Mononuclear cell (primary cell): ENCODE data around the gene FAM135A. TPM values are rescaled to one million over a fixed set of nuclear protein-coding genes. Genes with fewer than 3 reads are reported as not detected.
"Not testable (repeated sequence)": the region's sequence is repeated elsewhere in the genome, so short reads cannot be mapped to it uniquely, and the experiment has no call there.

ENCODE experiments used
- H3K27me3 ChIP-seq: 2 replicates; pipeline ENCODE4 v1.6.0; 2011; ENCODE audit warnings: low read length, control low read depth; ENCODE audit not compliant: insufficient read depth
- H3K4me1 ChIP-seq: 2 replicates; pipeline ENCODE4 v1.5.1; 2011; ENCODE audit warnings: mild to moderate bottlenecking, low read length, control low read depth; ENCODE audit not compliant: insufficient read depth
- H3K4me3 ChIP-seq: 2 replicates; pipeline ENCODE4 v1.5.1; 2011; ENCODE audit warnings: mild to moderate bottlenecking, low read length, moderate library complexity
- H3K9me3 ChIP-seq: 2 replicates; pipeline ENCODE4 v1.5.1; 2011; ENCODE audit warnings: low read depth, mild to moderate bottlenecking, control low read depth, low read length
- total RNA-seq: library from RNA; depleted of rRNA; stranded (reverse); fragments of >200 nt; gene quantifications from one replicate; pipeline ENCODE4 v1.2.3, GENCODE V29; 2012

FAM135A gene
- total RNA-seq, 1 donor: 15.5 TPM

DNA sequence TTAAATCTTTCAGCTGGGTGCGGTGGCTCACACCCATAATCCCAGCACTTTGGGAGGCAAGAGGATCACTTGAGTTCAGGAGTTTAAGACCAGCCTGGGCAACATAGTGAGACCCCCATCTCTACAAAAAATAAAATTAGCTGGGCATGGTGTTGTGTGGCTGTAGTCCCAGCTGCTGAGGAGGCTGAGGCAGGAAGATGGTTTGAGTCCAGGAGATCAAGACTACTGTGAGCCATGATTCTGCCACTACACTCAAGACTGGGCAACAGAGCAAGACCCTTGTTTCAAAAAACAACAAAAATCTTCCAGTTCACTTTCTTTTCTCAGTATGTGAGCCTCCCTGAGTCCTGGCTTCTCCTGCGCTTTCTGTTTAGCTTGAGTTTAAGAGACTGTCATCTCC, 161.3 kb downstream of the FAM135A start:
- no peaks in the 10 kb centered on the region for H3K4me1 ChIP-seq
- no peaks in the 10 kb centered on the region for H3K27me3 ChIP-seq
- no peaks in the 10 kb centered on the region for H3K9me3 ChIP-seq
- no peak overlapping the region for H3K4me3 ChIP-seq

GRCh38 chr6:70575899-70576495, 162.7 kb downstream of the FAM135A start:
- Histone ChIP-seq H3K9me3 (no peaks in the 10 kb centered on the region), H3K4me1 (no peaks in the 10 kb centered on the region), H3K27me3 (no peaks in the 10 kb centered on the region), H3K4me3 (no peak overlapping the region)

DNA sequence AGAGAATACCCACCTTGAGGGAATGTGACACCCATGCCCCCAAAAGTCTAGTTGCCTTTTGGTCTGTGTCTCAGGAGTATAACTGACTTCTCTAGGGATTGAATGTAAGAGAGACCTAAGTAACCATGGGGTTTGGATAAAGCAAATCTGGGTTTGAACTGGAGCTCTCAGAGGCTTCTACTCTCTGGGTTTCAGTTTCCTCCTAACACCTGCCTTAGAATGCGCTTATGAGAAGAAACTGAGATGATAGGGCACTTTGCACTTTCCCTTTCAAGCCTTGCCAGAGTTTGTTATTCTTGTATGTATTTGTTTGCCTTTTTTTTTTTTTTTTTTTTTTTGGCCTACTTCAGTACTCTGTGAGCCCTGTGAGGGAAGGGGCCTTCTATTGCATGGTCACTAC, 172.8 kb downstream of the FAM135A start:
- H3K9me3 ChIP-seq: no peaks in the 10 kb centered on the region
- no peaks in the 10 kb centered on the region for H3K27me3 ChIP-seq
- no peaks in the 10 kb centered on the region for H3K4me1 ChIP-seq
- H3K4me3 ChIP-seq: no peak overlapping the region

- Histone ChIP-seq H3K27me3 (no peaks in the 10 kb centered on the region), H3K4me3 (no peak overlapping the region), H3K4me1 (no peaks in the 10 kb centered on the region), H3K9me3 (no peaks in the 10 kb centered on the region)
Observed at GRCh38 chr6:70590400-70590799, 177.1 kb downstream of the FAM135A start.

- no peaks in the 10 kb centered on the region for H3K27me3 ChIP-seq
Observed at GRCh38 chr6:70592391-70593117, 179.2 kb downstream of the FAM135A start.

DNA sequence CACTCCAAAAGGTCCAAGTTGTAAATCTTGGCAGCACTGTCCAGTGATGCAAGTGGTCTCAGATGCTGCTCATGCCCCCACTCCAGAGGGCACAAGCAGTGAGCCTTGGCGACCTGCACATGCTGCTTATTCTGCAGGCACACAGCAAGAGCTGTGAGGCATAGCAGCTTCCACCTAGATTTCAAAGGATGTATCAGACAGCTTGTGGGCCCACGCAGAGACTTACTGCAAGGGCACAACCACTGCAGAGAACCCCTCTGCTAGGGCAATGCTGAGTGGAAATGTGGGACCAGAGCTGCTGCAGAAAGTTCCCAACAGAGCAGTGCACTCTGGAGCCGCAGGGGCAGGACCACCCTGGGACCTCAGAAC, 179.8 kb downstream of the FAM135A start:
- Histone ChIP-seq H3K4me3 (no peak overlapping the region), H3K9me3 (no peaks in the 10 kb centered on the region), H3K4me1 (no peaks in the 10 kb centered on the region), H3K27me3 (no peaks in the 10 kb centered on the region)

More at GRCh38 chr6:70592391-70593117, 179.2 kb downstream of the FAM135A start:
- Histone ChIP-seq H3K9me3 (no peaks in the 10 kb centered on the region), H3K4me1 (no peaks in the 10 kb centered on the region), H3K4me3 (no peak overlapping the region)

GRCh38 chr6:70599187-70599586, 185.9 kb downstream of the FAM135A start:
- no peak overlapping the region for H3K4me3 ChIP-seq
- no peaks in the 10 kb centered on the region for H3K9me3 ChIP-seq
- H3K27me3 ChIP-seq: no peaks in the 10 kb centered on the region
- H3K4me1 ChIP-seq: peaks cover 4% of the 10 kb centered on the region

- Histone ChIP-seq H3K4me3 (no peak overlapping the region), H3K27me3 (no peaks in the 10 kb centered on the region), H3K4me1 (peaks cover 4% of the 10 kb centered on the region), H3K9me3 (no peaks in the 10 kb centered on the region)
Observed at GRCh38 chr6:70601014-70601413, 187.7 kb downstream of the FAM135A start.

DNA sequence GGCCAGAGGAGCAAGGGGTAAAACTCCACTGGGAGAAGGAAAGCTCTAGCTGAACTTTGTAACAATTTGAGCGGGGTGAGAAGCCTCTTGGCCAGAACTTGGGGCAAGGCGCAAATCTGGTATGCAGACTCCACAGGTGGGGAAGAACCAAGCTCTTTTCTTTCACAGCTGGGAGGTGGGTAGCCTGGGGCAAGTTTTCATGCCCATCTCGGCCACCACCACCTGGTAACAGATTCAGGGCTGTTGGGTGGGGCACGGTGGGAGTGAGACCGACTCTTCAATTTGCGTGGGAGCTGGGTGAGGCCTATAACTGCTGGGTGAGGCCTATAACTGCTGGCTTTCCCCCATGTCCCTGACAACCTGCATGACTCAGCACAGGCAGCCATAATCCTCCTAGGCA, 190.9 kb downstream of the FAM135A start:
- H3K27me3 ChIP-seq: no peaks in the 10 kb centered on the region
- H3K4me1 ChIP-seq: no peaks in the 10 kb centered on the region
- H3K9me3 ChIP-seq: no peaks in the 10 kb centered on the region
- no peak overlapping the region for H3K4me3 ChIP-seq

GRCh38 chr6:70607371-70607770, 194.1 kb downstream of the FAM135A start:
- not testable (repeated sequence) for H3K4me1 ChIP-seq, H3K9me3 ChIP-seq, H3K4me3 ChIP-seq, H3K27me3 ChIP-seq

DNA sequence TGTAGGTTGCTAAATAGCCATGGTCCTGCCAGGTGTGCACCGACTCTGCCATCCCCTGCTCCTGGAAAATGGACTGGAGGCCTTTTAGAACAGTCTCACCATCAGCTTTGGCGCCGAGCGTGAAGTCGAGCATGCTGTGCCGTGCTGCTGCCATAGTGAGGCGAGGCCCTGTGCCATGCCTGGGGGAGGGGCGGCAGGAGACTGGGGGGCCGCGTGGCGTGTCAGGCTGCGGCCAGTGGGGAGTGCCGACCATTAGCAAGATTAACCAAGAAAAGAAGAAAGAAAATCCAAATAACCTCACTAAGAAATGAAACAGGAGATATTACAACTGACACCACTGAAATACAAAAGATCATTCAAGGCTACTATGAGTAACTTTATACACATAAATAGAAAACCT, 195.9 kb downstream of the FAM135A start:
- not testable (repeated sequence) for H3K4me1 ChIP-seq, H3K4me3 ChIP-seq, H3K9me3 ChIP-seq, H3K27me3 ChIP-seq

Other genes starting within 250 kb of the FAM135A start
- gene COL9A1, start 110.4 kb upstream of the FAM135A start, total RNA-seq: not detected
- gene SDHAF4, start 153.4 kb downstream of the FAM135A start, total RNA-seq: 2.6 TPM